CD4-positive, alpha-beta T cell treated with Interleukin-12 subunit alpha and Interleukin-12 subunit beta, for 1 hour (primary cell): ENCODE measurements around the gene CCDC78.
"Not testable (repeated sequence)": the region's sequence is repeated elsewhere in the genome, so short reads cannot be mapped to it uniquely, and the experiment has no call there.

Experiments used
- DNase-seq: peaks from one replicate; pipeline ENCODE4 v3.0.0-alpha.2; 2020

CCDC78 gene

DNA sequence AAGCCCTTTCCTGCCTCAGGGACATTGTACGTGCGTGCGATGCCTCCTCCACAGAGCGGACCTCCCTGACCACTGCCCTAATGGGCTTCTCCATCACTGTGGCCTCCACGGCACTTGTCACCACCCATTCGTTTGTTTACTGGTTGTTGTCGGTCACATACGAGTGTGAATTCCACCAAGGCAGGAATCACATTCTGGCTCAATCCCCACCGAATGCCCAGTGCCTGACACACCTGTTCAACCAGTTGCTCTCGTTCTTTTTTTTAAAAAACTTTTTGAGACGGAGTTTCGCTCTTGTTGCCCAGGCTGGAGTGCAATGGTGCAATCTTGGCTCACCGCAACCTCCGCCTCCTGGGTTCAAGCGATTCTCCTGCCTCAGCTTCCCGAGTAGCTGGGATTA is 35.0 kb downstream of the CCDC78 start:
- DNase-seq = not testable (repeated sequence)

DNA sequence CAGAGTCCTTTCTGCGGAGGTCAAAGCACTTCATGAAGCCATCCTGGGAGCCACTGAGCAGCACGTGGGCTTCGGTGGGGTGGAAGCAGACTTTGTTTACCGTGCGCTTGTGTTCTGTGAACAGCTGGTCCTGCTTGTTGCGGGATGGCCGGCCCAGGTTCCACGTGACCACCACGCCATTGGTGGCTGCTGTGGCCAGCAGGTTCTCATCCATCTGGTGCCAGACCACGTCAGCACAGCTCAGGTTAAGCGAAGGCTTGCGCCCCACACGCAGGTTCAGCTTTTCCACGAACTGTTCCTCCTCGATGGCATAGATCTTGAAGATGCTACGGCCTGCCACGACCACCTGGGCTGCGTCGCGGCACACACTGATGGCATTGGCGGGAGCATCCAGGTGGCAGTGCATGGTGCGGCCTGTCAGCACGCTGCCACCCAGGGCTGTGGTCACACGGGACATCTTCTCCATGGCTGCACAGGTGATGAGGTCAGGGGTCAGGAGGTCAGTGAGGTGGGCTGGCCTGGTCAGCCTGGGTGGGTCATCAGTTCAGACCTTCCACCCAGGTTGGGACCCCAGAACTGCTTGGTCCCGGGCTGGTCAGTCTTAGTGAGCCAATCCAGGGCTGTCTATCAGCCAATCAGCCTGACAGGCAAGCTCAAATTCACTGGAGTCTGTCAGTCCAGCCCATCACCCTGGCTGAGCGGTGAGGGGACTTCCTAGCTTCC is 36.9 kb downstream of the CCDC78 start:
- DNase-seq = no peak

GRCh38 chr16:687499-687898 is 38.7 kb downstream of the CCDC78 start:
- DNase-seq = no peak

DNA sequence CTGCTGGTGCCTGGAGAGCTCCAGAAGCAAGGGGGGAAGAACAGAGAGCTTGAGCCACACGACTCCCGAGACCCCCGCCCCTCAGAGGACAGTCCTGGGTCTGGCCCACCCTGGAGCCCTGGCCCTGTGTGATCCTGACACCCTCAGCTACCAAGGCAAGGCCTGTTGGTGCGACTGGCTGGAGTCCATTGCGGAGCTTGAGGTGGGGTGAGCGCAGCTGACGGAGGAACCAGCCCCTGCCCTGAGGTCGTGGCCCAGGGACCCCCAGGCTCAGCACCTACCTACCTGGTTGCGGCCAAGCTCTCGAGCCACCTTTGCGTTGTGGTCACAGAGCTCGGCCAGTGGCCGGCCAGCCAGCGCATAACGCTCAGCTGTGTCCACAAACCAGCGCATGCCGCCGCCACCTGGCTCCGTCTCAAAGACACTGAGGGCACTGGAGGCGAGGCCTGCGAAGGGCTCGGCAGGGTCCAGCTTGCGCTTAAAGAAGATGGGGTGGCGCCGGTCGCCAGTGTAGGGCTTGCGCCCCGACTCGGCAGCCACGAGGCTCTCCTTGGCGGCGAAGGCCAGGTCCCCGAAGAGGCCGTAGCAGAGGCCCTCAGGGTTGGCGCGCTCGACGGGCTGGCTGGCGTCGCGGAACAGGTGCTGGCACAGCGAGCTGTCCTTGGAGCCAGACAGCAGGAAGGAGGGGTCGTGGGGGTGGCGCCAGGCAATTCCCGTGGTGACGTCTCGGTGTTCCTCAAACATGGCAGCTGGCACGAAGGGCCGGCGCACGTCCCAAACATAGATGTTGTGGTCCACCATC is 39.6 kb downstream of the CCDC78 start:
- no peak for DNase-seq

- DNase-seq = no peak
These were observed 40.3 kb downstream of the CCDC78 start for GRCh38 chr16:685967-686366.

DNA sequence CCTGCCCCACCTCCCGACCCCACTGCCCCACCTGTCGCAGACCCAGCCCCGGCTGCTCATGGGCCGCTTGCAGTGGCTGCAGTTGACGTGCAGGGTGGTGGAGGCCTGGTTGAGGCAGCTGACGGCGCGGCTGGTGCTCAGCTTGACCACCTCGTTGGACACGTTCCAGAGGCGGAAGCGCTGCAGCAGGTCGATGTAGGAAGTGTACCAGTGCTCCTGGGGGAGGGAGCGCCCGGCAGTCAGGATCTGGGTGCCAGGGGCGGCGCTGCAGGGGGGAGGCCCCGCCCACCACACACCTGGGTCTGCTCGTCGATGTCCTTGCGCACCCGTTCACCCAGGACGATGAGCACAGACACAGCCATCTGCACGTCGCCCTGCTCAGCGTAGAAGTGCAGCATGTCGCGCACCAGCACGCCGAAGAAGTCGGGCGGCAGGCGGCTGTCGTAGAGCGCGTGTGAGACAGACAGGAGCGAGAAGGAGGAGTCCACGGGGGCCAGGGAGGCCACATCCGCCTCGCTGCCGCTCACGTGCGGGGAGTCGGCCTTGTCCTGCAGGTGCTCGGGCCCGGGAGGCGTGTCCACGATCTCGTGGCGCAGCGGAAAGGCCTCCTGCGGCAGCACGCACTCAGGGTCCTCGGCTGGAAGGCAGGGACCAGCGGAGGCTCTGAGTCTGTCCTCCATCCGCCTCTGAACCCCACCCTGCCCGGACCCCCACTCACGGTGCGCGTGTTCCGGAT is 41.1 kb downstream of the CCDC78 start:
- no peak for DNase-seq

- peak; percentile 98 for DNase-seq
These were observed 42.0 kb downstream of the CCDC78 start, which contains the start of gene JMJD8 for GRCh38 chr16:684071-684794. Gene JMJD8, minus strand, starts transcription at chr16:684334. Its CDS starts 15 bp downstream, at chr16:684319.

GRCh38 chr16:683396-684070 is 42.7 kb downstream of the CCDC78 start:
- no peak for DNase-seq

- no peak for DNase-seq
These were observed 43.5 kb downstream of the CCDC78 start for GRCh38 chr16:682493-683395.

DNA sequence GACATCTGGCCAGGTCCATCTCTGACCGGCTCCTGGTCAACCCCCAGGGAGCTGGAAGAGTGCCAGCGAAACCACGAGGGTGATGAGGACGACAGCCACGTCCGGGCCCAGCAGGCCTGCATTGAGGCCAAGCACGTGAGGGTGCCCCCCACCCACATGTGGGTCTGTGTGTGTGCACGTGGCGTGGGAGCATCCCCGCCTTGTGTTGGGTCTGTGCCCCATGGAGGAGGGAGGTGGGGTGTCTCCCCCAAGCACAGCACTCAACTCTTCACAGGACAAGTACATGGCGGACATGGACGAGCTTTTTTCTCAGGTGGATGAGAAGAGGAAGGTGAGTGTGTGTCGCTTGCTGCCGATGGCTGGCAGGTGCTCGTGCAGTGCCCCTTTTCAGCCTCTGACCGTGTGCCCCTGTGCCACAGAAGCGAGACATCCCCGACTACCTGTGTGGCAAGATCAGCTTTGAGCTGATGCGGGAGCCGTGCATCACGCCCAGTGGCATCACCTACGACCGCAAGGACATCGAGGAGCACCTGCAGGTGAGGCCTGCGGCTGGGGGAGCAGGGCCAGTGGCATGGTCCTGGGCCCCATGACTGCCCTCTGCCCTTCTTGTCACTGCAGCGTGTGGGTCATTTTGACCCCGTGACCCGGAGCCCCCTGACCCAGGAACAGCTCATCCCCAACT is 44.4 kb downstream of the CCDC78 start:
- no peak for DNase-seq

DNA sequence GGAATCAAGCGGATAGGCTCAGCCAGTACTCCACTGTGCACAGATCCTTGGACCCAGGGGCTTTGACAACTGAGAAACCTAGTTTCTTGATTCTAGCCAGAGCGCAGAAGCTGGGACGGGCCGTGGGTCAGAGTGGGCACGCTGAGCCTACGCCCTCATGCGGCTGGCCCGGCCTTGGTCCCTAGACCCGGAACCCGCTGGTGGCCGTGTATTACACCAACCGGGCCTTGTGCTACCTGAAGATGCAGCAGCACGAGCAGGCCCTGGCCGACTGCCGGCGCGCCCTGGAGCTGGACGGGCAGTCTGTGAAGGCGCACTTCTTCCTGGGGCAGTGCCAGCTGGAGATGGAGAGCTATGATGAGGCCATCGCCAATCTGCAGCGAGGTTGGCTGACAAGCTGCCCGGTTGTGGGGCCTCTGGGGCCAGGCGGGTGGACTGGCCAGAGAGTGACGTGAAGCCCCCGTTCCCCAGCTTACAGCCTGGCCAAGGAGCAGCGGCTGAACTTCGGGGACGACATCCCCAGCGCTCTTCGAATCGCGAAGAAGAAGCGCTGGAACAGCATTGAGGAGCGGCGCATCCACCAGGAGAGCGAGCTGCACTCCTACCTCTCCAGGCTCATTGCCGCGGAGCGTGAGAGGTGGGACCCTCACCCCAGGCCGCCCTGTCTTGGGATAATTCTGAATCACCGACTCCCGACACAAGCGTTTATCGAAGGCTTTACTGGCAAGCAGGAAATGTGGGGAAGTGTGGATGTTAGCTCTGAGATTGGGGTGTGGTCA is 45.1 kb downstream of the CCDC78 start:
- DNase-seq = no peak

- DNase-seq = no peak
These were observed 45.7 kb downstream of the CCDC78 start for GRCh38 chr16:680625-680945.

DNA sequence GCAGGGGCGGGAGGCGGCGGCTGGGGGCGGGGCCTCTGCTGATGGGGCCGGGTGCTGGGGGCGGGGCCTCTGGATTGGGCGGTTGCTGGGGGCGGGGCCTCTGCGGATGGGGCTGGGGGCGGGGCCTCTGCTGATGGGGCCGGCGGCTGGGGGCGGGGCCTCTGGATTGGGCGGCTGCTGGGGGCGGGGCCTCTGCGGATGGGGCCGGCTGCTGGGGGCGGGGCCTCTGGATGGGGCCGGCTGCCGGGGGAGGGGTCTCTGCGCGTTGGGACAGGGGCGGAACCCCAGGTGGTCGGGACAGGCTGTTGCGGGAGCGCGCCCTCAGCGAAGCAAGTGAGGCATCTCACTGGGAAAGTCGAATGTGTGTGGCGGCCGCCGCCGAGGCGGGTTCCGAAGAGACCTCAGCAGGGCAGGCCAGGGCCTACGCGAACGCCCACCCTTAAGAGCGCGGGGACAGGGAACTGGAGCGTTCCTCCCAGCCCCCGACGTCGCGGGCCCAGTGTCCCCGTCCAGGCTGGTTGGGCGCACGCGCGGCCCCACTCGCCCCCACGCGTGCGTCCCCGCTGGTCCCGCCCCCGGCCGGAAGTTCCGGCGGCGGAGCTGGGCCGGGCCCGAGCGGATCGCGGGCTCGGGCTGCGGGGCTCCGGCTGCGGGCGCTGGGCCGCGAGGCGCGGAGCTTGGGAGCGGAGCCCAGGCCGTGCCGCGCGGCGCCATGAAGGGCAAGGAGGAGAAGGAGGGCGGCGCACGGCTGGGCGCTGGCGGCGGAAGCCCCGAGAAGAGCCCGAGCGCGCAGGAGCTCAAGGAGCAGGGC is 46.2 kb downstream of the CCDC78 start, which contains the start of gene STUB1:
STUB1 (plus strand) TSS at position 597 of the 811 bp plus-strand sequence; CDS start at position 713, 116 bp downstream.
- DNase-seq = peak; percentile 90

DNA sequence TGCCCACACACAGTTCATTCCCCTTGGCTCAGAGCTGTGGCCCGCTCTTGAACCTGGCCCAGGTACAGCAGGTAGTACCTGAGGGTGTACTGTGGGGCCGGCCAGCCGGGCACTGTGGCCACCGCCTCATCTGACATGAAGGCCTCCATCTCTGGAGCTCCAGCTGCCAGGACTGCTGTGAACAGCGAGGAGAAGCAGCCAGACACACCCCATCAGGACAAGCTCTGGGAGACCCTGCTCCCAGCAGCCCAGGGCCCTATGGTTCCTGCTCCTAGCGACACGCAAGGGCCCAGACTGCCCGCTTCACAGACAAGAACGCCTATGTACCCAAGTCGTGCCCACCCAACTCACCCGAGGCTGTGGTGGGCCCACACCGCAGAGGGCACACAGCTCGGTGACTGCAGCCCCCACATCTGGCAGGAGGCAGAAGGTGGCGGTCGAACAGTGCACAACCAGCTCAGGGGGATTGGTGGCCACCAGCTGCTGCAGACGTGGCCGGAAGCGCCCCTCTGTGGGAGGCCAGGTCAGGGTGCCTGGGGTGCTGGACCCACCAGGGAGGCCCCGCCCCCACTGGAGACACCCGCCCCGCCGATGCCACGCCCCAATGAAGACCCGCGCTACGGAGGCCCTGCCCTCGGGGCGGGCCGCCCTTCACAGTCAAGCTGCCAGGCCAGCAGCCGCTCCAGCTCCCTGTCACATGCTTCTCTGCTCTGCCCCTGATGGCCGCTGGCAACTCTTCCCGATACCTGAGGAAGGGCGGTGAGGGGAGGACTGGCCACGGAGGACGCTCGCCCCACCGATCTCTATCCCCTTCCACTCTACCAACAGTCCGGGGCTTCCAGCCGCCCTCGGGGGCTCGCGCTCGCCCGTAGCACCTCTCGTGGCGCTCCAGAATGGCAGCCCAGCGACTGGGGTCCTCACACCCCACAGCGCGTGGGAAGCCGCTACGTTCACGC is 47.1 kb downstream of the CCDC78 start:
- peak; percentile 59 for DNase-seq

- no peak for DNase-seq
These were observed 47.9 kb downstream of the CCDC78 start for GRCh38 chr16:678209-678857.

DNA sequence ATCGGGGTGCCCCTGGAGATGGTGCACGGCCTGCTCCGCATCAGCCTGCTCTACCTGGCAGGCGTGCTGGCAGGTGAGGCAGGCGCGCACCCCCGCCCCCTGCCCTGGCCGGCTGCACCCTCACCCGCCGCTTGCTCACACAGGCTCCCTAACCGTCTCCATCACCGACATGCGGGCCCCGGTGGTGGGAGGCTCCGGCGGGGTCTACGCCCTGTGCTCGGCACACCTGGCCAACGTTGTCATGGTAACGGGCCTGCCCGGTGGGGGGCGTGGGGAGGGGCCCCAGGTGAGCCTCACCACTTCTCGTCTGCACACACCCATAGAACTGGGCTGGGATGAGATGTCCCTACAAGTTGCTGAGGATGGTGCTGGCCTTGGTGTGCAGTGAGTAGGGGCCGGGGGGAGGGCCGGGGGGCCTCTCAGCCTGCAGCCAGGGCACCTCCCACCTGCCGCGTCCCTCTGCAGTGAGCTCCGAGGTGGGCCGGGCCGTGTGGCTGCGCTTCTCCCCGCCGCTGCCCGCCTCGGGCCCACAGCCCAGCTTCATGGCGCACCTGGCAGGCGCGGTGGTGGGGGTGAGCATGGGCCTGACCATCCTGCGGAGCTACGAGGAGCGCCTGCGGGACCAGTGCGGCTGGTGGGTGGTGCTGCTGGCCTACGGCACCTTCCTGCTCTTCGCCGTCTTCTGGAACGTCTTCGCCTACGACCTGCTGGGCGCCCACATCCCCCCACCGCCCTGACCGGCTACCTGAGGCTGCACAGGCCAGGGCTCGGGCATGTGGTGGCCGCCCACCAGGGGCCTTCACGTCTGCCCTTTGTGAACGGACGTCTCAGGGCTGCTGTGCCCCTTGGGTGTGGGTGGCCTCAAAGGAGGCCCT is 48.7 kb downstream of the CCDC78 start:
- DNase-seq = no peak
